Endothelial cell of umbilical vein (primary cell): ENCODE measurements around the gene SRGAP1. TPM values are rescaled to one million over a fixed set of nuclear protein-coding genes. Genes with fewer than 3 reads are reported as not detected.

ENCODE experiments used
- BruUV-seq: library from RNA; stranded (reverse); fragments of 400-500 nt; replicated peaks from 2 replicates; lab custom pipeline; 2021; lab: Mats Ljungman, UMichigan
- CTCF ChIA-PET: fragments of 300-600, 350-600 bp; sonication (Branson Sonifier 250); formaldehyde crosslinking; loops from one replicate; lab custom pipeline; 2021; ENCODE audit warnings: antibody characterized with exemption, inconsistent platforms; lab: Charles Lee
- POLR2A ChIA-PET: fragments of 300-600, 350-600 bp; sonication (Branson Sonifier 250); formaldehyde crosslinking; loops from one replicate; lab custom pipeline; 2021; ENCODE audit warnings: antibody characterized with exemption, inconsistent platforms; lab: Charles Lee
- DNase-seq: peaks from one replicate; pipeline ENCODE4 v3.0.0-alpha.2; 2011; ENCODE audit warnings: low read depth, low spot score
- FAIRE-seq: peaks from 2 replicates; lab custom pipeline; 2011; peaks lifted over from hg19 to GRCh38; lab: Jason Lieb, UNC
- H2AFZ ChIP-seq: 2 replicates; pipeline ENCODE4 v1.6.0; 2012; ENCODE audit warnings: low read depth, low read length, control low read depth, inconsistent platforms
- H3K27ac ChIP-seq: 2 replicates; pipeline ENCODE4 v1.5.1; 2011; ENCODE audit warnings: low read depth, mild to moderate bottlenecking, control low read depth, low read length, moderate library complexity; ENCODE audit not compliant: insufficient read depth
- H3K27me3 ChIP-seq, 2 experiments: 2 replicates each; pipeline versions ENCODE4 v1.6.0 to v1.6.1; 2011; ENCODE audit warnings: low read length in 2 of 2, mixed read lengths in 1 of 2; ENCODE audit not compliant: control insufficient read depth in 2 of 2, insufficient read depth in 2 of 2
- H3K36me3 ChIP-seq, 2 experiments: 2 replicates in 1 of 2; 3 replicates in 1 of 2; pipeline ENCODE4 v1.5.1; 2011; ENCODE audit warnings: low read length in 2 of 2, mild to moderate bottlenecking in 1 of 2, moderate library complexity in 1 of 2; ENCODE audit not compliant: control insufficient read depth in 2 of 2, insufficient read depth in 2 of 2; ENCODE audit errors: extremely low read depth in 1 of 2
- H3K4me1 ChIP-seq: 3 replicates; pipeline ENCODE4 v1.5.1; 2011; ENCODE audit warnings: mild to moderate bottlenecking, low read length; ENCODE audit not compliant: control insufficient read depth, insufficient read depth; ENCODE audit errors: extremely low read depth
- H3K4me2 ChIP-seq: 2 replicates; pipeline ENCODE4 v1.6.1; 2011; ENCODE audit warnings: low read length, control low read depth, mixed read lengths; ENCODE audit not compliant: insufficient read depth
- H3K4me3 ChIP-seq, 3 experiments: fragments of 200-600 bp in 1 of 3; sonication (generic), shearing (Covaris generic) in 1 of 3; replicated peaks in 1 of 3; 2 replicates each; pipeline ENCODE4 v1.5.1; 2011 to 2016; ENCODE audit warnings: control low read depth in 3 of 3, low read length in 3 of 3, mild to moderate bottlenecking in 2 of 3, inconsistent platforms in 1 of 3, low read depth in 1 of 3, moderate library complexity in 1 of 3; ENCODE audit not compliant: insufficient read depth in 1 of 3
- H3K79me2 ChIP-seq: 2 replicates; pipeline ENCODE4 v1.6.0; 2012; ENCODE audit warnings: low read length, inconsistent platforms; ENCODE audit not compliant: control insufficient read depth, insufficient read depth
- H3K9ac ChIP-seq: replicated peaks from 2 replicates; pipeline ENCODE3; 2011; ENCODE audit warnings: low read length, control low read depth; ENCODE audit not compliant: insufficient read depth; ENCODE audit errors: extremely low read depth
- H3K9me1 ChIP-seq: replicated peaks from 3 replicates; pipeline ENCODE4 v1.6.0; 2011; ENCODE audit warnings: mild to moderate bottlenecking, low read length; ENCODE audit not compliant: control insufficient read depth, insufficient read depth; ENCODE audit errors: extremely low read depth
- H3K9me3 ChIP-seq: replicated peaks from 2 replicates; pipeline ENCODE4 v1.5.1; 2012; ENCODE audit warnings: low read length, inconsistent platforms; ENCODE audit not compliant: control insufficient read depth, insufficient read depth
- H4K20me1 ChIP-seq: replicated peaks from 2 replicates; pipeline ENCODE3; 2011; ENCODE audit warnings: mild to moderate bottlenecking, low read length; ENCODE audit not compliant: control insufficient read depth, insufficient read depth; ENCODE audit errors: extremely low read depth
- EZH2 ChIP-seq: IDR thresholded peaks from 2 replicates; pipeline ENCODE4 v1.6.1; 2012; ENCODE audit warnings: borderline replicate concordance, low read depth, mild to moderate bottlenecking, moderate library complexity, low read length, inconsistent platforms; ENCODE audit not compliant: severe bottlenecking
- FOS ChIP-seq: IDR thresholded peaks from 2 replicates; pipeline ENCODE4 v1.6.1; 2011; ENCODE audit warnings: mild to moderate bottlenecking, low read length, moderate library complexity, borderline replicate concordance; ENCODE audit not compliant: insufficient read depth
- GATA2 ChIP-seq: IDR thresholded peaks from 2 replicates; pipeline ENCODE4 v1.7.0; 2011; ENCODE audit warnings: low read depth, mild to moderate bottlenecking, moderate library complexity, mixed read lengths, low read length; ENCODE audit not compliant: insufficient read length, insufficient read depth
- JUN ChIP-seq: IDR thresholded peaks from 2 replicates; pipeline ENCODE4 v1.6.1; 2011; ENCODE audit warnings: borderline replicate concordance, low read depth; ENCODE audit not compliant: insufficient read length, insufficient read depth
- MYC ChIP-seq: IDR thresholded peaks from one replicate; pipeline ENCODE4 v1.6.1; 2011; ENCODE audit warnings: mild to moderate bottlenecking, low read depth, low read length
- POLR2A ChIP-seq: IDR thresholded peaks from 2 replicates; pipeline ENCODE4 v1.6.1; 2012; ENCODE audit warnings: low read depth, mild to moderate bottlenecking, control low read depth, low read length
- POLR2AphosphoS5 ChIP-seq: IDR thresholded peaks from 2 replicates; pipeline ENCODE4 v1.6.1; 2012; ENCODE audit warnings: low read depth, mild to moderate bottlenecking, control low read depth, low read length, moderate library complexity; ENCODE audit not compliant: insufficient read depth
- dilution Hi-C: fragments of 300-500 bp; cut with MboI; formaldehyde crosslinking; loops from one replicate; pipeline ENCODE4 v1.15.0; 2019; ENCODE audit warnings: low sequenced_read_pairs; ENCODE audit not compliant: extremely low pct_ligation_motif_present
- intact Hi-C: fragments of 100-400 bp; cut with micrococcal nuclease; formaldehyde crosslinking; loops from one replicate; pipeline ENCODE4 v1.10.0; 2022
- polyA plus RNA-seq, 4 experiments: library from polyadenylated mRNA; depleted of rRNA in 3 of 4; stranded (reverse) in 3 of 4; unstranded in 1 of 4; fragments of >200 nt; gene quantifications; 2 replicates each; pipeline versions ENCODE4 v1.2.1 to v1.2.3, GENCODE V29; 2011 to 2012; ENCODE audit warnings: missing spikeins in 1 of 4
- total RNA-seq: library from RNA; stranded (reverse); gene quantifications from 2 replicates; pipeline ENCODE4 v1.2.3, GENCODE V29; 2021
- TF ChIP-seq, protein P1 (sequence below): IDR thresholded peaks from 2 replicates; pipeline ENCODE4 v1.6.1; 2011; ENCODE audit not compliant: insufficient read depth, insufficient read length
- TF ChIP-seq, protein P2 (sequence below), 2 donors: IDR thresholded peaks; 1 replicate in 1 of 2; 2 replicates in 1 of 2; pipeline ENCODE4 v1.5.1; 2011; ENCODE audit warnings: low read length in 2 of 2, mild to moderate bottlenecking in 2 of 2, moderate library complexity in 2 of 2, control low read depth in 1 of 2, inconsistent platforms in 1 of 2, low read depth in 1 of 2; ENCODE audit not compliant: insufficient read depth in 1 of 2; ENCODE audit errors: extremely low read depth in 1 of 2

SRGAP1 gene
- total and polyA plus RNA-seq, 2 donors (not counting 3 experiments of a cell fraction or from before 2014, with no cell fraction given): 4.9 to 16.3 TPM

DNA sequence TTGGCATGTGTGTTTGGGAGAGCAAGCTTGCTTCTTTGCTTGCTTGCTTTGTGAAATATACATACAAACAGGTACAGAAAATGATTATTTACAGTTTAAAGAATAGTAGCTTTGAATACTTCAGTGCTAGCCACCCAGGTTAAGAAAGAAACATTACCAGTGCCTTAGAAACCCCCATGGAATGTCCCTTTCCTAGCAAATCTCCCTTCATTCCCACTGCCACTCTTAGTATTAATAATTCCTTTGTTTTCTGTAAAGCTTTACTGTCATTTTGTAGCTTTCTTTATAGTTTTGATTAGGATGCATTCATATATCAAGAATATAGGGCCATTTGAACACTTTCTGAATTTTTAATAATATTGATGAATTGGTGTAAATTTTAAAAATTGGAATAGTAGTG, 9.5 kb downstream of the SRGAP1 start:
- CTCF ChIA-PET: interaction anchor here (1.0 to 3.9 kb wide), 6 partner anchors 9 to 86 kb away, joined by 3 to 19 read pairs (median 4); partner anchors contain the start of gene SRGAP1
- dilution Hi-C loops: no loop called here
- POLR2A ChIA-PET: no interaction called here

DNA sequence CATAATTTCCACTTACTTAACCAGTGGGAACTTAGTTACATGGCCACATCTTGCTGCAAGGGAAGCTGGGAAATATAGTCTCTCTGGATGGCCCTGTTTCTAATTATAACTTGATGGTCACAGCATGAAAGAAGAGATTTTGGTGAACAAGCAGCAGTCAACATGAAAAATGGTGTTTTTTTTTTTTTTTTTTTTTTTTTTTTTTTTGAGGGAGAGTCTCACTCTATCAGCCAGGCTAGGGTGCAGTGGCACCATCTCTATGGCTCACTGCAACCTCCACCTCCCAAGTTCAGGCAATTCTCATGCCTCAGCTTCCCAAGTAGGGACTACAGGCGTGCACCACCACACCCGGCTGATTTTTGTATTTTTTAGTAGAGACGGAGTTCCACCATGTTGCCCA, 10.8 kb downstream of the SRGAP1 start:
- ChIA-PET CTCF (interaction anchor here (1.2 to 3.9 kb wide), 2 partner anchors 11 to 16 kb away, joined by 4 to 19 read pairs; partner anchors contain the start of gene SRGAP1), POLR2A (no interaction called here)
- Histone ChIP-seq H3K27me3 (no peaks in the 10 kb centered on the region), H3K79me2 (peaks cover 33% of the 10 kb centered on the region), H4K20me1 (no peaks in the 10 kb centered on the region), H3K4me1 (no peaks in the 10 kb centered on the region), H3K27ac (no peak overlapping the region), H3K9me1 (no peaks in the 10 kb centered on the region), H3K36me3 (no peaks in the 10 kb centered on the region), H3K4me2 (no peak overlapping the region), H3K9me3 (no peaks in the 10 kb centered on the region), H2AFZ (no peak overlapping the region), H3K9ac (no peak overlapping the region), H3K4me3 (no peak overlapping the region)
- dilution Hi-C loops (no loop called here), intact Hi-C loops (no loop called here)
- FAIRE-seq (no peak), DNase-seq (no peak)
- TF ChIP-seq POLR2A (no peak), FOS (no peak), JUN (no peak), GATA2 (no peak), MYC (no peak), EZH2 (no peak), POLR2AphosphoS5 (no peak)
- TF ChIP-seq, protein P1, sequence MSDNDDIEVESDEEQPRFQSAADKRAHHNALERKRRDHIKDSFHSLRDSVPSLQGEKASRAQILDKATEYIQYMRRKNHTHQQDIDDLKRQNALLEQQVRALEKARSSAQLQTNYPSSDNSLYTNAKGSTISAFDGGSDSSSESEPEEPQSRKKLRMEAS: no peak
- TF ChIP-seq, protein P2, sequence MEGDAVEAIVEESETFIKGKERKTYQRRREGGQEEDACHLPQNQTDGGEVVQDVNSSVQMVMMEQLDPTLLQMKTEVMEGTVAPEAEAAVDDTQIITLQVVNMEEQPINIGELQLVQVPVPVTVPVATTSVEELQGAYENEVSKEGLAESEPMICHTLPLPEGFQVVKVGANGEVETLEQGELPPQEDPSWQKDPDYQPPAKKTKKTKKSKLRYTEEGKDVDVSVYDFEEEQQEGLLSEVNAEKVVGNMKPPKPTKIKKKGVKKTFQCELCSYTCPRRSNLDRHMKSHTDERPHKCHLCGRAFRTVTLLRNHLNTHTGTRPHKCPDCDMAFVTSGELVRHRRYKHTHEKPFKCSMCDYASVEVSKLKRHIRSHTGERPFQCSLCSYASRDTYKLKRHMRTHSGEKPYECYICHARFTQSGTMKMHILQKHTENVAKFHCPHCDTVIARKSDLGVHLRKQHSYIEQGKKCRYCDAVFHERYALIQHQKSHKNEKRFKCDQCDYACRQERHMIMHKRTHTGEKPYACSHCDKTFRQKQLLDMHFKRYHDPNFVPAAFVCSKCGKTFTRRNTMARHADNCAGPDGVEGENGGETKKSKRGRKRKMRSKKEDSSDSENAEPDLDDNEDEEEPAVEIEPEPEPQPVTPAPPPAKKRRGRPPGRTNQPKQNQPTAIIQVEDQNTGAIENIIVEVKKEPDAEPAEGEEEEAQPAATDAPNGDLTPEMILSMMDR (IDR thresholded peaks at IDR 0.05; ENCODE audit: extremely low read depth in 1 of 2, insufficient read depth in 1 of 2, low read depth in 1 of 2, low read length in 2 of 2): no peak
- BruUV-seq: no TSS peak

More for the DNA sequence above, 9.5 kb downstream of the SRGAP1 start:
- Histone ChIP-seq H3K4me3 (no peak overlapping the region), H3K4me1 (no peaks in the 10 kb centered on the region), H3K36me3 (no peaks in the 10 kb centered on the region), H3K9ac (no peak overlapping the region), H3K9me1 (no peaks in the 10 kb centered on the region), H2AFZ (no peak overlapping the region), H3K27me3 (no peaks in the 10 kb centered on the region), H4K20me1 (no peaks in the 10 kb centered on the region), H3K4me2 (no peak overlapping the region), H3K27ac (no peak overlapping the region), H3K79me2 (peaks cover 33% of the 10 kb centered on the region), H3K9me3 (no peaks in the 10 kb centered on the region)
- BruUV-seq: no TSS peak
- intact Hi-C loops: no loop called here
- no peak for DNase-seq
- FAIRE-seq: no peak
- no peak for TF ChIP-seq FOS
